Kidney (tissue), 14 donors: ENCODE data around the gene ANKRD63. TPM values are rescaled to one million over a fixed set of nuclear protein-coding genes. Genes with fewer than 3 reads are reported as not detected.

Experiments
- DNase-seq, 5 donors: peaks; one replicate each; pipeline ENCODE4 v3.0.0-alpha.2; 2013 to 2020
- FAIRE-seq: peaks from 2 replicates; lab custom pipeline; 2012; peaks lifted over from hg19 to GRCh38; lab: Jason Lieb, UNC
- H3K27ac ChIP-seq, 2 donors: one replicate each; pipeline ENCODE4 v1.7.0; 2013; ENCODE audit warnings: low read depth in 2 of 2, low read length in 2 of 2, inconsistent platforms in 1 of 2
- H3K27me3 ChIP-seq: one replicate; pipeline ENCODE4 v1.7.1; 2013; ENCODE audit warnings: low read length, inconsistent platforms; ENCODE audit not compliant: control insufficient read depth, insufficient read depth
- H3K36me3 ChIP-seq, 3 donors: one replicate each; pipeline versions ENCODE4 v1.7.0 to v1.7.1; 2013; ENCODE audit warnings: low read length in 3 of 3, control low read depth in 1 of 3, inconsistent platforms in 1 of 3; ENCODE audit not compliant: insufficient read depth in 3 of 3, control insufficient read depth in 2 of 3
- H3K4me1 ChIP-seq, 3 donors: one replicate each; pipeline versions ENCODE4 v1.7.0 to v1.7.1; 2013; ENCODE audit warnings: low read length in 3 of 3, inconsistent platforms in 1 of 3, low read depth in 1 of 3; ENCODE audit not compliant: control insufficient read depth in 2 of 3, insufficient read depth in 2 of 3
- H3K4me3 ChIP-seq, 3 donors: one replicate each; pipeline versions ENCODE4 v1.7.0 to v1.8.1; 2013; ENCODE audit warnings: low read length in 3 of 3, control low read depth in 1 of 3, inconsistent platforms in 1 of 3
- H3K9ac ChIP-seq, 3 donors: one replicate each; pipeline versions ENCODE4 v1.7.0 to v1.7.1; 2013; ENCODE audit warnings: low read length in 3 of 3, control low read depth in 1 of 3, inconsistent platforms in 1 of 3
- H3K9me3 ChIP-seq, 3 donors: one replicate each; pipeline versions ENCODE4 v1.7.0 to v1.7.1; 2013; ENCODE audit warnings: low read length in 3 of 3, control low read depth in 1 of 3, inconsistent platforms in 1 of 3; ENCODE audit not compliant: control insufficient read depth in 2 of 3, insufficient read depth in 1 of 3
- intact Hi-C: fragments of 100-400 bp; cut with DNase I; formaldehyde crosslinking; loops from one replicate; pipeline ENCODE4 v1.11.1; 2022
- polyA plus RNA-seq: library from polyadenylated mRNA; stranded (reverse); fragments of 350-450 nt; fragmentation: Illumina TruSeq; extraction: RNeasy Lipid Tissue Mini Kit (QIAGEN cat#74804); gene quantifications from one replicate; pipeline ENCODE4 v1.2.3, GENCODE V29; 2014; ENCODE audit warnings: low read depth, low replicate concordance; ENCODE audit not compliant: insufficient read depth
- total RNA-seq: library from RNA; stranded (reverse); fragmentation: NEBNext Ultra II Directional; extraction: Animal tissue kit (Norgen Biotek cat#: 25700); gene quantifications from one replicate; pipeline ENCODE4 v1.2.1, GENCODE V29; 2021
- TF ChIP-seq, protein P1 (sequence below): IDR thresholded peaks from 3 replicates; pipeline ENCODE4 v1.5.1; 2012; ENCODE audit warnings: mild to moderate bottlenecking, moderate library complexity, borderline replicate concordance; ENCODE audit not compliant: insufficient read depth; ENCODE audit errors: extremely low read depth
- donor health status: control.
- donor health status: control.
- donor health status: control.
- donor health status: control.
- donor health status: control.
- donor health status: DM: yes; HTN: yes; CAD: no.
- donor health status: Normal renal cell carcinoma (clear cell type).

ANKRD63 gene
- total and polyA plus RNA-seq, 2 donors from 2014 or later = not detected

DNA sequence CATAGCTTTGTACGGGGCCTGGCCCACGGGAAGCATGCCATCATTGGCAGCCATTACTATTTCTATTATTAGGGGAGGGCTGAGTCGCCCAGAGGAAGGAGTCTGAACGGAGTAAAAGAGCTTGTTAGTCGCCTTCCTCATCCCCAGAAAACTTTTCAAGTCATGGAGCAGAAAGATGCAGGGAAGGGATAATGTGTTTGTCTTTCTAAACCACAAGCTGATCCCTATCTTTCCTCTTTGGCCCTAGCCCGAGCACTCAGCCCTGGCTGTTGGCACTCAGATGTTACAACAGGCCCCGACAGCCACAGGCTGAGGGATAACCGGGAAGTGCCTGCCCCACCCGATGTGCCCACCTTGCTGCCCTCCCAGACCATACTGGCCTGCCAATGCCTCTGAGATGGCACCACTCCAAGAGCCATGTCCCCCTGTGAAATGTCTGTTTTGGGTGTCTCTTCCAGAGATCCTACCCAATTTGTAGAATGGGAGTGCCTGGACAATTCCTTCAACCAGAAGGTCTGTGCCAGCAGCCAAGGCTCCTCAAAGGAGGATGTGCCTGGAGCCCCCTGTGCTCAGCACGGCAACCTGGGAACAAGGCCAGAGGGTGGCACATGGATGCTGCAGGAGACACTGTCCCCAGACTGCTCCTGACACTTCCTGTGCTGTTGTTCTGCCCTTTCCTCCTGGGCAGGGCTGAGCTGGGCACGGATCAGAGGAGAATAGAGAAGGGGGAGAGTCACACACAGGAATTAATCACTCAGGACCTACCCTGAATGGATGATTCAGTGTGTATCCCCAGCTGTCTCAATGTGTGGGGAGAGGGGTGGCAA lies 33.2 kb downstream of the ANKRD63 start:
- Histone ChIP-seq H3K36me3 (no peaks in the 10 kb centered on the region), H3K4me1 (peaks cover 0 to 10% (median 0%) of the 10 kb centered on the region in 3 donors), H3K27ac (no peak overlapping the region), H3K9ac (no peak overlapping the region), H3K4me3 (no peak overlapping the region), H3K27me3 (peaks cover 6% of the 10 kb centered on the region), H3K9me3 (no peaks in the 10 kb centered on the region)
- intact Hi-C loops = no loop called here
- FAIRE-seq (no peak), DNase-seq (peak in 2 of 5 donors; percentile 21 to 59)
- TF ChIP-seq, protein P1, sequence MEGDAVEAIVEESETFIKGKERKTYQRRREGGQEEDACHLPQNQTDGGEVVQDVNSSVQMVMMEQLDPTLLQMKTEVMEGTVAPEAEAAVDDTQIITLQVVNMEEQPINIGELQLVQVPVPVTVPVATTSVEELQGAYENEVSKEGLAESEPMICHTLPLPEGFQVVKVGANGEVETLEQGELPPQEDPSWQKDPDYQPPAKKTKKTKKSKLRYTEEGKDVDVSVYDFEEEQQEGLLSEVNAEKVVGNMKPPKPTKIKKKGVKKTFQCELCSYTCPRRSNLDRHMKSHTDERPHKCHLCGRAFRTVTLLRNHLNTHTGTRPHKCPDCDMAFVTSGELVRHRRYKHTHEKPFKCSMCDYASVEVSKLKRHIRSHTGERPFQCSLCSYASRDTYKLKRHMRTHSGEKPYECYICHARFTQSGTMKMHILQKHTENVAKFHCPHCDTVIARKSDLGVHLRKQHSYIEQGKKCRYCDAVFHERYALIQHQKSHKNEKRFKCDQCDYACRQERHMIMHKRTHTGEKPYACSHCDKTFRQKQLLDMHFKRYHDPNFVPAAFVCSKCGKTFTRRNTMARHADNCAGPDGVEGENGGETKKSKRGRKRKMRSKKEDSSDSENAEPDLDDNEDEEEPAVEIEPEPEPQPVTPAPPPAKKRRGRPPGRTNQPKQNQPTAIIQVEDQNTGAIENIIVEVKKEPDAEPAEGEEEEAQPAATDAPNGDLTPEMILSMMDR = no peak

DNA sequence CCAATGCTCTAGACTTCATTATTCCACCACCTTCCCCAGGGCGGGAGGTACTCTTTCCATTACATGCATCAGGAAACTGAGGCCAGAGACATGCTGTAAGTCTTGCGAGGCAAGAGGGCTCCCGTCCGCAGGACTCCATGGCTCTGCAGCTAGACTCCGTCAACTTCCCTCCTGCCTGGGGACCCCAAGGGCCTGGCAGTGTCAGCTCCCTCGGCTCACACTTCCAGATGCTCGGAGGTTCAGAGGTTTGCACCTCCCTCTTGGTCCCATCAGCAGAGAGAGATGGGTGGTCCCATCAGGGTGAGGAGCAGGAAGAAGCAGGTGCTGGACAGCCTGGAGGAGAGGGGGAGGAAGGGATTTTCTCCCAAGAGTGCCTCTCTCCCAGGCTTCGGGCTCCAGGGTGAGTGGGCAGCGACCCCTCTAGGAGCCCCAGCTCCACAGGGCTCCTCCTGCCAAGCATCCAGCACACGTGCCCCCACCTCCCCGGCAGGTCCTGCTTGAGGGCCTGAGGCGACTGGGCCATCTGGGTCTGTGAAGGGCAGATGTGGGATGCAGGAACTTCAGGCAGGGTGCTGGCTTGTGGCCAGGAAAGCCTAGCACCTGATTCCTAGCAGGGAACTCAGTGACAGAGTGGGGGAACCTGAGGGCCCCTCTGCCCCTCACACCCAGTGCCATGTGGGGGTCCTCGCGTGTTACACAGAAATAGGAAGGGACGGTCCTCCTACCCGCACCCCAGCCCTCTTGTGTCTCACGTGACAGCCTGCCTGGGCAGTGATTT lies 34.7 kb downstream of the ANKRD63 start:
- H3K4me3 ChIP-seq = no peak overlapping the region
- no peaks in the 10 kb centered on the region for H3K9me3 ChIP-seq
- H3K4me1 ChIP-seq = peaks cover 0 to 4% (median 0%) of the 10 kb centered on the region in 3 donors
- intact Hi-C loops = no loop called here
- TF ChIP-seq, protein P1 = no peak
- H3K27me3 ChIP-seq = no peaks in the 10 kb centered on the region
- H3K9ac ChIP-seq = no peak overlapping the region
- no peak overlapping the region for H3K27ac ChIP-seq
- no peak for FAIRE-seq
- peak in 2 of 5 donors; percentile 40 to 51 for DNase-seq
- no peaks in the 10 kb centered on the region for H3K36me3 ChIP-seq

DNA sequence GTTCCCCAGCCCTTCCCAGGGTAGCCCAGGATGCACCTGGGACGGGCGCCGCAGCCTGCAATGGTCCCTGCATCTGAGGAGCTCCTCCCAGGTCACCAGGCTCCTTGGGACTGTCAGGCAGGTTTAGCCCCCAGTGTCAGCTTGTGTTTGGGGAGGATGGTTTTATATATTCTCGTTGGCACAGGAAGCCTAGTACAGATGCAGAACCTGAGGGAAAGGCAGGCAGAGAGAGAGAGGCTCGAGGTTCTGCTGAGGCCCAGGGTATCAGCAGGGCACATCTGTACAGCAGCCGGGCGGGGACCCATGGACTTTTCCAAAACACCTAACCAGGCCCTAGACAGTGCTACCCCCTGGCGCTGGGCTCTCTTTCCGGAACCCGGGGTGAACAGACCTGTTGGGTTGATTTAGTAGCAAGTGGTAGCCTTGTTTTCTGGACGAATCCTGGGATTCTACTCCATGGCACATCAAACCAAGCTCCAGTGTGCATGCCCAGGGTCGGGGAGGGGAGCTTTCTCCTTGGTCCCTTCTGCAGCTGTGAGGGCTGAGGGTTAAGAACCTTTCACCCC lies 35.4 kb downstream of the ANKRD63 start:
- intact Hi-C loops = no loop called here
- no peak overlapping the region for H3K9ac ChIP-seq
- no peaks in the 10 kb centered on the region for H3K27me3 ChIP-seq
- peaks cover 0 to 3% (median 0%) of the 10 kb centered on the region in 3 donors for H3K4me1 ChIP-seq
- peak in 1 of 5 donors; percentile 45 for DNase-seq
- H3K4me3 ChIP-seq = no peak overlapping the region
- no peaks in the 10 kb centered on the region for H3K36me3 ChIP-seq
- H3K27ac ChIP-seq = no peak overlapping the region
- TF ChIP-seq, protein P1 = no peak
- H3K9me3 ChIP-seq = no peaks in the 10 kb centered on the region
- no peak for FAIRE-seq
